GM12891 (cell line): ENCODE results near the gene HSD17B12.

Experiments used
- POLR2A ChIP-seq: IDR thresholded peaks from 2 replicates; pipeline ENCODE4 v1.6.1; 2011; ENCODE audit warnings: low read depth, low read length, control low read depth
- TAF1 ChIP-seq: IDR thresholded peaks from 2 replicates; pipeline ENCODE4 v1.6.1; 2011; ENCODE audit warnings: low read depth, low read length, control low read depth

DNA sequence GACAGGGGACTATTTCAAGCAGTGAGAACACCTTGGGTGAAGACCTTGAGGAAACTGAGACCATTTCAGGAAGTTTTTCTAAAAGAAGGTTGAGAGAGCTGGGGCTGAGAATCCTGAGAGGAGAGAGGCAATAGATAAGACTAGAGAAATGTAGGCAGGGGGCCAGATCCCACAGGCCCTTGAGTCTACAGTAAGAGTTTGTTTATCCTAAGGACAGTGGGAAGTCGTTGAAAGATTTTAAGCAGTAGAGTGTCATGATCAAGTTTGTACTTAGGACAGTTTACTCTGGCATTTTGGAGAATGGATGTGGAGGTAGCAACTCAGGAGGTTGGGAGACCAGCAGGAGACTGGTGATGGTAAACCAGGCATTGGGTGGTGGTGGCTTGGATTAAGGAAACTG lies 17.1 kb downstream of the HSD17B12 start:
- no peak for TF ChIP-seq POLR2A
- no peak for TF ChIP-seq TAF1
